Measurements from ENCODE around the gene TP53TG3F.
"Not testable (repeated sequence)": the region's sequence is repeated elsewhere in the genome, so short reads cannot be mapped to it uniquely, and the experiment has no call there.

Gene TP53TG3F, protein sequence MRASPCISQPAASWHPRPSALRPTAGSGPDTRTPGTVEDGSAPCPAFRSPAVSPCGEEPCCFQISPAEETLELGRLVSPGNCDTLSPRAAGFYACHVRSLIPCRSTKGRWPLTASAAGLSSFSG

DNA sequence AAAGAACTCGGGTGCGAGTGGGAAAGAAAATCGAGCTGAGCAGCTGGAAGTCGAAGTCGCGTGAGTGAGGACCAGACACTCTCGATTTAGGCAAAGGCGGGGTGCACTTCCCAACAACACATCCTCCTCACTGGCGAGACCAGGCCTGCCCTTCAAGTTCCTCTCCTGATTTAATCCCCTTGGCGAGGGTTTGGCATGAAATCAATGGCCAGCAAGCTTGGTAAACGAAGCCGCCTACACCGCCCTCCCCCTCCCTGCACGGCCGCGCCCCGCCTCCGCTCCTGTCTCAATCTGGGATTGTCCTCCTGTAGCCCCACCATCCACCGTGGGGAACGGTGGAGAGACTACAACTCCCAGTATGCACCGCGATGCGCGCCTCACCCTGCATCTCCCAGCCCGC lies at the start of gene TP53TG3F:
TP53TG3F (plus strand) TSS at position 301 of the 400 bp plus-strand sequence; CDS start at position 369, 68 bp downstream.
- not testable (repeated sequence) for DNase-seq (ENCODE audit: low read depth in 1 of 2, low spot score in 1 of 2)

DNA sequence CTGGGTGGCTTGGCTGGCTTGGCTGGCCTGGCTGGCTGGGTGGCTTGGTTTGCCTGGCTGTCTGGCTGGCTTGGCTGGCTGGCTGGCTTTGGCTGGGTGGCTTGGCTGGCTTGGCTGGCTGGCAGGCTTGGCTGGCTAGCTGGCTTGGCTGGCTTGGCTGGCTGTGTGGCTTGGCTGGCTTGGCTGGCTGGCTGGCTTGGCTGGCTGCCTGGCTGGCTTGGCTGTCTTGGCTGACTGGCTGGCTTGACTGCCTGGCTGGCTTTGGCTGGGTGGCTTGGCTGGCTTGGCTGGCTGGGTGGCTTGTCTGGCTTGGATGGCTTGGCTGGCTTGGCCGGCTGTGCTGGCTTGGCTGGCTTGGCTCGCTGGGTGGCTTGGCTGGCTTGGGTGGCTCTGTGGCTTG lies 32.2 kb downstream of the TP53TG3F start:
- DNase-seq (ENCODE audit: low read depth in 1 of 2, low spot score in 1 of 2): not testable (repeated sequence)

DNA sequence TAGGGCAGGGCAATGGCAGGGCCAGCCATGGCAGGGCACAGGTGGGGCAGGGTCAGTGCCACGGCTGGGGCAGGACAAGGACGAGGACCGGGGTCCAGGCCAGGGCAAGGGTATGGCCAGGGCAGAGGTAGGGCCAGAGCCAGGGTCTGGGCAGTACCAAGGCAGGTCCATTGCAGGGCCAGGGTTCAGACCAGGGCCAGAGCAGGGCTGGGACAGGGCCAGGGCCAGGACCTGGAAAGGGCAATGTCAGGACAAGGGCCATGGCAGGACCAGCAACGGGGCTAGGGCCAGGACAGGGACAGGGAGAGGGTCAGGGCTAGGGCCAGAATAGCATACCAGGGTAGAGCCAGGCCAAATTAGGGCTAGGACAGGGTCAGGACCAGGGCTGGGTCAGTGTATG lies 47.8 kb downstream of the TP53TG3F start:
- not testable (repeated sequence) for DNase-seq (ENCODE audit: low read depth in 1 of 2, low spot score in 1 of 2)

DNA sequence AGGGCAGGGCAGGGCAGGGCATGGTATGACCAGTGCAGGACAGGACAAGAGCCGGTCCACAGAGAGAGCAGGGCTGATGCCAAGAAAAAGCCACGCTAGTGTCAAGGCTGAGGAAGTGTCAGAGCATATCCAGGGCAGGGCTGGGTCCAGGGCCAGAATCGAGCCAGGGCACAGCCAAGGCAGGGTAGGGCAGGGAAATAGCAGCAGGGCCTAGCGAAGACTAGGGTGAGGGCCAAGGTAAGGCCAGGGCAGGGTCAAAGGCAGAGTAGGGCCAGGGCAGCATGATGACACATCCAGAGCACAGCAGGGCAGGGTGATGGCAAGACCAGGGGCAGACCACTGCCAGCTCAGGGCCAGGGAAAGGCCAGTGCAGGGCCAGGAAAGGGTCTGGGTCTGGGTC lies 49.7 kb downstream of the TP53TG3F start:
- DNase-seq (ENCODE audit: low read depth in 1 of 2, low spot score in 1 of 2): not testable (repeated sequence)

DNA sequence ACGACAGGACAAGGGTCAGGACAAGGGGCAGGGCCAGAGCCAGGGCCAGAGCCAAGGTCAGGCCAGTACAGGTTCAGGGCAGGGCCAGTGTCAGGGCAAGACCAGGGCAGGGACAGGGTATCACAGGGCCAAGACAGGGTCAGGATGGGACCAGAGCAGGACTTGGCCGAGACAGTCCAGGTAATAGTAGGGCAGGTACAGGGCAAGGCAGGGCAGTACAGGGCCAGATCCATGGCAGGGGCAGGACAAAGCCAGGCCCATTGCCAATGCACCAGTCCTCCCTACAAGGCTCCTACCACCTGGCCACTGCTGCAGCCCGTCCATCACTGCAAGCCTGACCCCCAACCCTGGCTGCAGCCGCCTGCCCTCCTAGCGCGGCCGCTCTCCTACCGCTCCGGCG lies 50.5 kb downstream of the TP53TG3F start:
- DNase-seq (ENCODE audit: low read depth in 1 of 2, low spot score in 1 of 2): not testable (repeated sequence)
